Thymus (tissue), 11 donors: Measurements from ENCODE around the gene MRPL16. TPM values are rescaled to one million over a fixed set of nuclear protein-coding genes. Genes with fewer than 3 reads are reported as not detected.

Experiments
- DNase-seq, 9 donors: peaks; one replicate each; pipeline ENCODE4 v3.0.0-alpha.2; 2013; ENCODE audit warnings: low spot score in 9 of 9, low read depth in 6 of 9, missing footprints in 1 of 9
- H3K27ac ChIP-seq, 2 donors: one replicate each; pipeline ENCODE4 v1.5.1; 2013; ENCODE audit warnings: control low read depth in 1 of 2, low read depth in 1 of 2, low read length in 1 of 2, mild to moderate bottlenecking in 1 of 2, moderate library complexity in 1 of 2
- H3K27me3 ChIP-seq, 2 donors: one replicate each; pipeline ENCODE4 v1.5.1; 2013; ENCODE audit warnings: low read length in 1 of 2; ENCODE audit not compliant: control insufficient read depth in 2 of 2, insufficient read depth in 1 of 2
- H3K36me3 ChIP-seq, 2 donors: one replicate each; pipeline ENCODE4 v1.5.1; 2013; ENCODE audit warnings: low read length in 1 of 2, mild to moderate bottlenecking in 1 of 2, moderate library complexity in 1 of 2; ENCODE audit not compliant: control insufficient read depth in 2 of 2, insufficient read depth in 2 of 2
- H3K4me1 ChIP-seq, 2 donors: one replicate each; pipeline ENCODE4 v1.5.1; 2013; ENCODE audit warnings: low read length in 2 of 2; ENCODE audit not compliant: control insufficient read depth in 2 of 2, insufficient read depth in 2 of 2
- H3K4me3 ChIP-seq, 2 donors: one replicate each; pipeline ENCODE4 v1.5.1; 2013; ENCODE audit warnings: low read length in 2 of 2, control low read depth in 1 of 2, mild to moderate bottlenecking in 1 of 2
- H3K9me3 ChIP-seq, 2 donors: one replicate each; pipeline ENCODE4 v1.5.1; 2013; ENCODE audit warnings: low read length in 1 of 2, mild to moderate bottlenecking in 1 of 2; ENCODE audit not compliant: control insufficient read depth in 2 of 2, insufficient read depth in 1 of 2
- WGBS: extraction: QIAGEN DNeasy Blood & Tissue Kit; methylation state at CpG from one replicate; pipeline ENCODE4 v1.1.7; 2013; 5-methylcytosine and 5-hydroxymethylcytosine counted together
- polyA plus RNA-seq: library from polyadenylated mRNA; stranded (reverse); fragments of 200-250 nt; gene quantifications from one replicate; pipeline ENCODE4 v1.2.3, GENCODE V29; 2013
- total RNA-seq: library from RNA; stranded (reverse); fragments of 120-200 nt; gene quantifications from one replicate; pipeline ENCODE4 v1.2.4, GENCODE V29; 2013
- donor health status: healthy.

The MRPL16 gene
- total and polyA plus RNA-seq, 2 donors, result 58.1 to 67.7 TPM

DNA sequence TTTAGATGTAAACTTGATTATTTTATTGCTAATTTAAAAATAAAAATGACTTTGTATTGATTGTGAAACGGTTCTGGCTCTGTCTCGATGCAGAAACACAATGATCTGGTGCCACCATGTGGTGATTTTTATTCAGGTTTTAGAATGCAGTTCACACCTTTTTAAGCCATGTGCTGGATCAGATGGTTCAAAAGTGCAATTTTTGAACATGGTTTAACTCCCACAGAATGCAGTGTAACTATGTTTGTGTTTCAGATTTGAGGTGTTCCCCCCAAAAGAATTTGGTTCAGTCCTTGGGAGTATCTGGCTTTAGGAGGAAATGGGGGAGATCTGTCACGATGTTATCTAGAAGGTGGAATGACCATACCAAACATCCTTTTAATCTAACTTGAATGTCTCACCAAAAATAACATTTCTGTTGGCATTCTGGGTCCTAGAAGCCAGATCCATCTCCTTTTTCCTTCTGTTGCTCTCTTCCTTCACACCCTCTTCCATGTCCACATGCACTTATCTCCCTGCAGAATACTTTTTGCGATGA, 7.9 kb downstream of the MRPL16 start:
- Histone ChIP-seq H3K9me3 (no peaks in the 10 kb centered on the region), H3K27me3 (no peaks in the 10 kb centered on the region), H3K4me1 (no peaks in the 10 kb centered on the region), H3K36me3 (peaks cover 27 to 28% of the 10 kb centered on the region in 2 donors), H3K4me3 (no peak overlapping the region), H3K27ac (no peak overlapping the region)
- peak in 8 of 9 donors; percentile 33 to 81 (median 58) for DNase-seq
- WGBS, result 54% methylated on average over 4 of the region's 4 CpGs

DNA sequence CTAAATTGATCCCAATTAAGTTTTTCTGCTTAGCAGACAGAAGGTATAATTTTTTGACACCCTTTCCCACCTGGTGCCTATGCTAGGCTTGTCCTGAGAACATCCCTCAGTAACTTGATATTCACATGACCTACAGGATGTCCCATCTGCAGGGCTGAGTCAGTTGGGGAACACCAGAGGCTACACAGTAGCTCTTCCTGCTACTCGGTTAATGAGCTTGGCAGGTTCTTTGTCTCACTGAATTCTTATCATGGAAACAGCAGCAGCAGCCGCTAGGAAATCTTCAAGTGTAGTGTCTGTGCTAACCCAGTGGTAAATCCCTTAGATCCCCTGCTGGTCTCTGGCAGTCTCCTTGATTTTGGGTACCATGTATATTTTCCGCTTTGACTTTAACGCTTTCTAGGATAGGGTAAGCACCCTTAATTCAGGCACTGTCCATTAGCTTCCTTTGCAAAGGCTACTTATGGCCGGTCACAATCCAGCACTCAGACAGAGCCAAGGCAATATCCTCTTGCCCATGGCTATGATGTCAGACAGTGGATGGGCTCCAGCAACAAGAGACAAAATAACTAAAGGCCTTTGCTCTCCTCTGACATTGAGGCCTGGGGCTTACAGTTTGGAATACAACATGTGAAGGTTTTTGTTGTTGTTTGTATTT, 8.5 kb downstream of the MRPL16 start:
- peak overlapping the region in 1 of 2 donors; percentile 2 for H3K27ac ChIP-seq
- no peaks in the 10 kb centered on the region for H3K4me1 ChIP-seq
- 79% methylated on average over 5 of the region's 5 CpGs for WGBS

DNA sequence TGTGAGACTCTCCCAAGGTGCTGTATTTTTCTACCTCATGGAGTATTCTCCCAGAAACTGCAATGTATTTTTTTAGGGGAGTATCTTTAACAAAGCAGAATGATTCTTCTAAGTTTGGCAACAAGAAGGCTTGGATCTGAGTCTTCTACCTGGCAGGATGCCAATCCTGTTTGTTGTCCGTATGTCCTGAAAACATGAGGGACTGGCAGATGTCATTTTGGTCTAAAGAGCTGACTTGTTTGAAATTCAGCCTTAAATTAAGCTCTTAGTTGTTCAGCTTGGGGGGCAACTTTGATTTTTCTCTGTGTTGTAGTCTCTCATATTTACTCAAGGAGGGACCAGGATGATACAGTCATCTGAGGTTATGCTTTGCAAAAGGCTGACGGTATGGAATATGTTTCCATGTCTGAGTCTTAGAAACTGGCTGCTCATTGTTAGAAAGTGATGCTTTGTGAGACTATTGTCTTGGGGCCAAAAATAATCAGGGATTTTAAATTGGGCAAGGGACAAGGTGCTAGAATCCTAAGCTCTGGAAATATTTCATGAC, 9.3 kb downstream of the MRPL16 start:
- no peaks in the 10 kb centered on the region for H3K9me3 ChIP-seq
- H3K36me3 ChIP-seq, result peaks cover 14 to 17% of the 10 kb centered on the region in 2 donors
- no peak overlapping the region for H3K4me3 ChIP-seq
- 95% methylated on average over 2 of the region's 2 CpGs for WGBS
- no peak for DNase-seq
- no peak overlapping the region for H3K27ac ChIP-seq
- no peaks in the 10 kb centered on the region for H3K27me3 ChIP-seq
- H3K4me1 ChIP-seq, result no peaks in the 10 kb centered on the region

More for the DNA sequence above, 8.5 kb downstream of the MRPL16 start:
- no peaks in the 10 kb centered on the region for H3K27me3 ChIP-seq
- no peak for DNase-seq
- no peak overlapping the region for H3K4me3 ChIP-seq
- no peaks in the 10 kb centered on the region for H3K9me3 ChIP-seq
- peaks cover 22 to 25% of the 10 kb centered on the region in 2 donors for H3K36me3 ChIP-seq

DNA sequence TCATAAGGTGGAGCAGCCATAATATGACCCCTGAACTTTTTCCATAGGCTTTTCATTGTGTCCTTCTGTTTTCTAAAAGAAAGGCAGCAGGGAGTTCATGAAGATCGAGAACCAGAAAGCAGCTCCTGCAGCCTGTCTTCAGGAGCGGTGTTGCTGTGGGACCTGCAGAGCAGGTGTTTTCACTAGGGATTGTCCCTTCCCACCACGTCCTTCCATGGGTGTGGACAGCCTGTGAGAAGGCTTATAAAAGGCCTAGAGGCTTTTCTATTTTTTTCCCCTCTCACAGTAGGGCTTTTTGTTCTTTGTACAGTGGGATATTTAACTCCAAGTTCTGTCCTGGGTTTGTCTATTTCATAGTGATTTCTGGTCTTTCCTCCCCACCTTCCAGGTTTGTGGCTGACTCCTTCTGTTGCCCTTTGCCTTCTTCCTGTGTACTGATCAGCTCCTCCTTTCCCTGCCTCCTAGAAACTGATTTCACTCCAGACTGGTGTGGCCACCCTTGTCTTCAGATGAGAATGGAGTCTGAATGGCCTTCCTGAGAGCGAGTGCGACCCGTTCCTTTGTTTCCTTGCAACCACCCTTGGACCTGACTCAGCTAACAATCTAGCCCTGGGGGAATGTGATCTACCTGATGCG, 10.1 kb downstream of the MRPL16 start:
- Histone ChIP-seq H3K27ac (no peak overlapping the region), H3K4me1 (no peaks in the 10 kb centered on the region), H3K4me3 (no peak overlapping the region), H3K36me3 (peaks cover 7 to 12% of the 10 kb centered on the region in 2 donors), H3K9me3 (no peaks in the 10 kb centered on the region), H3K27me3 (no peaks in the 10 kb centered on the region)
- DNase-seq, result no peak
- 95% methylated on average over 7 of the region's 7 CpGs for WGBS

DNA sequence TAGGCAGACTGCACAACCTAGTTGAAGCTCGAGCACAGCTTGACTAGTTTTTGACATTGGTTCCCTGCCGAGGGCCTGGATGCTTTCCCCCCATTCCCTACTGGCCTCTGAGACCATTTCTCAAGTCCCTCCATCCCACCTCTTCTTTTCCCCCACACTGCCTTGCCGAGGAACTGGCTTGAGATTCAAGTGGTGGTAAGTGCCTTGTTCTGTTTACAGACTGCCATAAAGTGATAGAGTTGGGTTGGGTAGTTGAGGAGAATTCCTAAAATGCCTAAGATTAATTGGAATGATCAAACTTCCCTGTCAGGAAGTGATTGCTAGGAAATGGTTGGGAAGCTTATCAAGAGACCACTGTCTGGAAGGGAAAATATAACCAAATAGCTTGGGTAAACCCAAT, 16.2 kb downstream of the MRPL16 start:
- DNase-seq, result no peak
- H3K36me3 ChIP-seq, result no peaks in the 10 kb centered on the region
- no peaks in the 10 kb centered on the region for H3K9me3 ChIP-seq
- no peak overlapping the region for H3K4me3 ChIP-seq
- 96% methylated on average over 3 of the region's 3 CpGs for WGBS
- no peak overlapping the region for H3K27ac ChIP-seq
- no peaks in the 10 kb centered on the region for H3K27me3 ChIP-seq
- H3K4me1 ChIP-seq, result no peaks in the 10 kb centered on the region

DNA sequence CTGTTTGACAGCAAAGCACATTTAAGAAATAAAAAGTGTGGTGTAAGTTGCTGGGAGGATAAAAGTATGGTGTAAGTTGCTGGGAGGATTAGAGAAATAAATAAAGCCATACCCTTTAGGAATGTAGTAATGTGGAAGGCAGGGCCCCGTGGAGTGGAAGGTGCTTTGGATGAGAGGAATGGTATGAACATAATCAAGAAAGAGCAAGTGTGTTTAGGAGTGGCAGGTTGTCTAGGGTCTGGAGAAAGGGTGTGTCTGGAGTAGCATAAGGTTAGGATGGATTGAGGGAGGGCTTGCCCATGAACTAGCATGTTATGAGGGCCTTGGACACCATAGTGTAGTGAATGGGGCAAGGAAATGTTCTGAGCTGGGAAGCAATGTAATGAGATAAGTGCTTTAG, 18.1 kb downstream of the MRPL16 start:
- no peak for DNase-seq

DNA sequence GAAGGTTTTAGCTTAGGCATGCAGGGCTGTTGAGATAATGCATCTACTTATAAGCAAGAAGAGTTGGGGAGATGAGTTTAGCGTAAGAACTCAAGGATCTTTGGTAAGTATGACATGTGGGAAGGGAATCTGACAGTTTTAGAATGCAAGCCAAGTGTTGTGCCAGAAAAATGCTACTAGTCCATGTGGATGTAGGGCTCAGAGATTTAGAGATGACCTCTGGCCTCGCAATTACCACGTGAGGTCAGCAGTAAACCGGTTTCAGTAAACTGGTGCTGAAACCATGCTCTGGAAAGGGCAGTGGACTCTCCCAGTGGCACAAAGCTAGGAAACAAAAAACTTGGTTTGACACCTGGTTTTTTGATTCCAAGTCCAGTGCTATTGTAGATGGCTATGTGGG, 18.9 kb downstream of the MRPL16 start:
- no peak for DNase-seq
- H3K27ac ChIP-seq, result no peak overlapping the region
- H3K27me3 ChIP-seq, result no peaks in the 10 kb centered on the region
- no peaks in the 10 kb centered on the region for H3K36me3 ChIP-seq
- WGBS, result 98% methylated on average over 4 of the region's 4 CpGs
- no peaks in the 10 kb centered on the region for H3K4me1 ChIP-seq
- H3K9me3 ChIP-seq, result no peaks in the 10 kb centered on the region
- no peak overlapping the region for H3K4me3 ChIP-seq

More for the DNA sequence above, 18.1 kb downstream of the MRPL16 start:
- H3K9me3 ChIP-seq, result no peaks in the 10 kb centered on the region
- no peak overlapping the region for H3K27ac ChIP-seq
- no peaks in the 10 kb centered on the region for H3K27me3 ChIP-seq
- no peaks in the 10 kb centered on the region for H3K36me3 ChIP-seq
- no peak overlapping the region for H3K4me3 ChIP-seq
- no peaks in the 10 kb centered on the region for H3K4me1 ChIP-seq
- WGBS, result 92% methylated on average over 1 of the region's 1 CpG

DNA sequence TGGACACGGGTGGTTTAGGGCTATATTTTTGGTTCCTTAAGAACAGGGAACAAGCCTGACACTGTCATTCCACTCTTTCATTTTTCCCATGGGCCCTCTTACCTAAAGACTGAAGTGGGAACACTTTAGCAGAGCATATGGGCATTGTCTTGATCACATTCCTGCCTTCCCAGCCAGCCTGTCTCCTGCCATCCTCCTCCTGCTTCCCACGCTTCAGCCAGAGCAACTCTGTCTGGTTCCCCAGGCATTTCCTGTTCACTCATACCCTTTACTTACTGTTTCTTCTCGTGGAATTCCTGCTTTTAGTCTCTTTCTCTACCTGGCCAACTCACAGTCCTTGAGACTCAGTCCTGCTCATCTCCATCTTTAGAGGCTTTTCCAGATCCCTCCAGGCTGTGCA, 22.8 kb downstream of the MRPL16 start:
- H3K4me1 ChIP-seq, result no peaks in the 10 kb centered on the region
- H3K27ac ChIP-seq, result no peak overlapping the region
- no peak for DNase-seq
- H3K4me3 ChIP-seq, result no peak overlapping the region
- H3K27me3 ChIP-seq, result no peaks in the 10 kb centered on the region
- H3K36me3 ChIP-seq, result no peaks in the 10 kb centered on the region
- 89% methylated on average over 3 of the region's 3 CpGs for WGBS
- H3K9me3 ChIP-seq, result no peaks in the 10 kb centered on the region

DNA sequence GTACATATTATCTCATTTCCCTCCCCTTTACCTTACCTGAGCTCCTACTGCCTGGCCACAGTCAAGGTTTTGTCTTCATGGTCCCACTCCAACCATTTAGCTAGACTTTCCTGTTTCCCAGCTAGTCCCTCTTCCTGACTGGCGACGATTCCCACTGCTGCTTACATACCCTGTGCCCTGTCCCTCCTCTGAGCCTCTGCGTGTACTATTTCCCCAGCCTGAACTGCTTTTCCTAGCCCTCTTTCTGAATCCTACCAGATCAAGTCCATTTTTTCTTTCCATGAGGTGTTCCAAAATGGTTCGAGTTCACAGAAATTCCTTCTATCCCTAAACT, 23.4 kb downstream of the MRPL16 start:
- Histone ChIP-seq H3K4me1 (no peaks in the 10 kb centered on the region), H3K27me3 (no peaks in the 10 kb centered on the region), H3K4me3 (no peak overlapping the region), H3K9me3 (no peaks in the 10 kb centered on the region), H3K36me3 (no peaks in the 10 kb centered on the region), H3K27ac (no peak overlapping the region)
- WGBS, result 97% methylated on average over 4 of the region's 4 CpGs
- DNase-seq, result no peak
